ENCODE data around the gene ADAMTS20.
"Not testable (repeated sequence)": the region's sequence is repeated elsewhere in the genome, so short reads cannot be mapped to it uniquely, and the experiment has no call there.

ADAMTS20 gene

GRCh38 chr12:43347026-43347425 is 205.0 kb downstream of the ADAMTS20 start:
- Histone ChIP-seq H3K4me1 (ENCODE audit: low read length) (no peaks in the 10 kb centered on the region), H3K36me3 (replicated peaks; ENCODE audit: low read depth, low read length) (no peaks in the 10 kb centered on the region), H2AFZ (ENCODE audit: low read depth, low read length) (no peak overlapping the region), H3K9ac (ENCODE audit: low read length) (no peak overlapping the region), H3K79me2 (ENCODE audit: low read length) (no peaks in the 10 kb centered on the region), H4K20me1 (ENCODE audit: insufficient read depth, low read length) (no peaks in the 10 kb centered on the region), H3K4me3 (ENCODE audit: low read length) (no peak overlapping the region), H3K9me3 (ENCODE audit: insufficient read depth, low read length) (peaks cover 13% of the 10 kb centered on the region; the same call in 1 of the 2 replicates), H3K4me2 (ENCODE audit: low read length) (no peak overlapping the region), H3K27me3 (ENCODE audit: low read depth, low read length) (no peaks in the 10 kb centered on the region), H3K27ac (ENCODE audit: low read length) (no peak overlapping the region)
- no peak for TF ChIP-seq EZH2phosphoT487 (IDR thresholded peaks at IDR 0.05; ENCODE audit: low read depth)
- no peak for TF ChIP-seq CTCF (IDR thresholded peaks at IDR 0.05; ENCODE audit: low read depth, low read length)

GRCh38 chr12:43345023-43345422 is 207.0 kb downstream of the ADAMTS20 start:
- Histone ChIP-seq H3K79me2 (ENCODE audit: low read length) (no peaks in the 10 kb centered on the region), H3K4me2 (ENCODE audit: low read length) (no peak overlapping the region), H3K27me3 (ENCODE audit: low read depth, low read length) (no peaks in the 10 kb centered on the region), H2AFZ (ENCODE audit: low read depth, low read length) (no peak overlapping the region), H3K9ac (ENCODE audit: low read length) (no peak overlapping the region), H3K4me1 (ENCODE audit: low read length) (no peaks in the 10 kb centered on the region), H3K9me3 (ENCODE audit: insufficient read depth, low read length) (peaks cover 13% of the 10 kb centered on the region; the same call in 1 of the 2 replicates), H4K20me1 (ENCODE audit: insufficient read depth, low read length) (no peaks in the 10 kb centered on the region), H3K27ac (ENCODE audit: low read length) (no peak overlapping the region), H3K36me3 (replicated peaks; ENCODE audit: low read depth, low read length) (no peaks in the 10 kb centered on the region), H3K4me3 (ENCODE audit: low read length) (no peak overlapping the region)
- no peak for TF ChIP-seq CTCF (IDR thresholded peaks at IDR 0.05; ENCODE audit: low read depth, low read length)
- no peak for TF ChIP-seq EZH2phosphoT487 (IDR thresholded peaks at IDR 0.05; ENCODE audit: low read depth)

- H3K4me3 ChIP-seq (ENCODE audit: low read length); H3K79me2 ChIP-seq (ENCODE audit: low read length); H3K9ac ChIP-seq (ENCODE audit: low read length); H3K36me3 ChIP-seq (replicated peaks; ENCODE audit: low read depth, low read length); H3K27ac ChIP-seq (ENCODE audit: low read length); H3K27me3 ChIP-seq (ENCODE audit: low read depth, low read length); H3K4me2 ChIP-seq (ENCODE audit: low read length); H2AFZ ChIP-seq (ENCODE audit: low read depth, low read length); H4K20me1 ChIP-seq (ENCODE audit: insufficient read depth, low read length): not testable (repeated sequence)
- Histone ChIP-seq H3K9me3 (ENCODE audit: insufficient read depth, low read length) (peaks cover 13% of the 10 kb centered on the region; the same call in 1 of the 2 replicates), H3K4me1 (ENCODE audit: low read length) (peaks cover 19% of the 10 kb centered on the region)
Measured at GRCh38 chr12:43341785-43342313, 210.2 kb downstream of the ADAMTS20 start.

- Histone ChIP-seq H4K20me1 (ENCODE audit: insufficient read depth, low read length) (no peaks in the 10 kb centered on the region), H3K36me3 (replicated peaks; ENCODE audit: low read depth, low read length) (no peaks in the 10 kb centered on the region), H2AFZ (ENCODE audit: low read depth, low read length) (no peak overlapping the region), H3K79me2 (ENCODE audit: low read length) (no peaks in the 10 kb centered on the region), H3K4me1 (ENCODE audit: low read length) (peaks cover 19% of the 10 kb centered on the region), H3K4me2 (ENCODE audit: low read length) (peak overlapping the region; percentile 49), H3K9ac (ENCODE audit: low read length) (no peak overlapping the region), H3K9me3 (ENCODE audit: insufficient read depth, low read length) (peaks cover 1% of the 10 kb centered on the region; the same call in 1 of the 2 replicates), H3K27me3 (ENCODE audit: low read depth, low read length) (no peaks in the 10 kb centered on the region), H3K27ac (ENCODE audit: low read length) (0 out of 2 replicates have a peak overlapping the region, but pooled peaks have one; percentile 11), H3K4me3 (ENCODE audit: low read length) (no peak overlapping the region)
- TF ChIP-seq EZH2phosphoT487 (IDR thresholded peaks at IDR 0.05; ENCODE audit: low read depth) (no peak), CTCF (IDR thresholded peaks at IDR 0.05; ENCODE audit: low read depth, low read length) (peak; percentile 84)
Measured at GRCh38 chr12:43338848-43339526, 213.0 kb downstream of the ADAMTS20 start.

Measured in OCI-LY3 (cell line).